Hippocampal formation (tissue), 2 donors: ENCODE results near the gene KRTAP10-5.
"Not testable (repeated sequence)": the region's sequence is repeated elsewhere in the genome, so short reads cannot be mapped to it uniquely, and the experiment has no call there.

Experiments
- DNase-seq, 2 donors: peaks; one replicate each; lab custom pipeline; 2025; lab: John Stamatoyannopoulos, UW

The KRTAP10-5 gene

GRCh38 chr21:44580231-44580821 is at the start of gene KRTAP10-5:
Gene KRTAP10-5, minus strand, starts transcription at chr21:44580604. Its CDS starts 26 bp downstream, at chr21:44580578.
- DNase-seq: not testable (repeated sequence)

- no peak for DNase-seq
Measured at GRCh38 chr21:44628707-44629391, 48.4 kb upstream of the KRTAP10-5 start.

- not testable (repeated sequence) for DNase-seq
Measured at GRCh38 chr21:44627831-44628233, 47.4 kb upstream of the KRTAP10-5 start.

GRCh38 chr21:44627181-44627822 is 46.9 kb upstream of the KRTAP10-5 start:
- DNase-seq: not testable (repeated sequence)

GRCh38 chr21:44626673-44627143 is 46.3 kb upstream of the KRTAP10-5 start, which contains the start of gene KRTAP10-9:
Gene KRTAP10-9, plus strand, starts transcription at chr21:44627093. Its CDS starts 79 bp downstream, at chr21:44627172.
- no peak for DNase-seq

GRCh38 chr21:44626262-44626661 is 45.9 kb upstream of the KRTAP10-5 start:
- no peak for DNase-seq

GRCh38 chr21:44625756-44626155 is 45.4 kb upstream of the KRTAP10-5 start:
- no peak for DNase-seq

- DNase-seq: no peak
Measured at GRCh38 chr21:44623575-44623974, 43.2 kb upstream of the KRTAP10-5 start.

GRCh38 chr21:44619886-44620285 is 39.5 kb upstream of the KRTAP10-5 start:
- no peak for DNase-seq

GRCh38 chr21:44618909-44619308 is 38.5 kb upstream of the KRTAP10-5 start:
- DNase-seq: no peak

- DNase-seq: no peak
Measured at GRCh38 chr21:44618504-44618903, 38.1 kb upstream of the KRTAP10-5 start.

- DNase-seq: no peak
Measured at GRCh38 chr21:44617071-44617501, 36.7 kb upstream of the KRTAP10-5 start.

GRCh38 chr21:44616591-44616926 is 36.2 kb upstream of the KRTAP10-5 start:
- DNase-seq: no peak

GRCh38 chr21:44615911-44616590 is 35.6 kb upstream of the KRTAP10-5 start:
- DNase-seq: no peak

GRCh38 chr21:44615466-44615865 is 35.1 kb upstream of the KRTAP10-5 start:
- no peak for DNase-seq

- DNase-seq: no peak
Measured at GRCh38 chr21:44614961-44615391, 34.6 kb upstream of the KRTAP10-5 start.

- no peak for DNase-seq
Measured at GRCh38 chr21:44614161-44614631, 33.8 kb upstream of the KRTAP10-5 start.

- no peak for DNase-seq
Measured at GRCh38 chr21:44613386-44614155, 33.2 kb upstream of the KRTAP10-5 start.

GRCh38 chr21:44612669-44613229 is 32.3 kb upstream of the KRTAP10-5 start:
- DNase-seq: no peak

GRCh38 chr21:44612029-44612486 is 31.7 kb upstream of the KRTAP10-5 start, which contains the start of gene KRTAP10-8:
Gene KRTAP10-8, plus strand, starts transcription at chr21:44612079. Its CDS starts 22 bp downstream, at chr21:44612101.
- no peak for DNase-seq

GRCh38 chr21:44611551-44611950 is 31.1 kb upstream of the KRTAP10-5 start:
- DNase-seq: no peak
